D721Med (cell line): ENCODE measurements around the gene SLC35A2.

Source experiments
- DNase-seq: peaks from one replicate; pipeline ENCODE4 v3.0.0; 2011; ENCODE audit warnings: low spot score; ENCODE audit not compliant: insufficient read length
- FAIRE-seq: peaks from 2 replicates; lab custom pipeline; 2011; peaks lifted over from hg19 to GRCh38; lab: Jason Lieb, UNC
- TF ChIP-seq, protein P1 (sequence below): IDR thresholded peaks from 2 replicates; pipeline ENCODE4 v1.5.1; 2012; ENCODE audit warnings: mild to moderate bottlenecking, control low read depth; ENCODE audit not compliant: insufficient read depth; ENCODE audit errors: missing control alignments

SLC35A2 gene

DNA sequence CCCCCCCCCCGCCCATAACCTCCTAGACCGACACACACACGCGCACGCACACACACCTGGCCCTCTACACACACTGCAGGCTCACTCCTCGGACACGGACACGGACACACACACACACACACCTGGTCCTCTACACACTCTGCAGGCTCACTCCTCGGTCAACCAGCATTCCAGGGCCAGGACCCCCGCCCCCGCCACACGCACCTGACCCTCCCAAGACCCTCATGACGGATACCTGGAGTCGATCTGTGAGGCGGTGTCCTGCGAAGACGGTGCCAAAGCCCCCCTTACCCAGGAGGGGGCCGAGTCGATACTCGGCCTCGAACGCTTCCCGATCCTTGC lies 6.8 kb upstream of the SLC35A2 start:
- DNase-seq (no peak), FAIRE-seq (no peak)
- TF ChIP-seq, protein P1, sequence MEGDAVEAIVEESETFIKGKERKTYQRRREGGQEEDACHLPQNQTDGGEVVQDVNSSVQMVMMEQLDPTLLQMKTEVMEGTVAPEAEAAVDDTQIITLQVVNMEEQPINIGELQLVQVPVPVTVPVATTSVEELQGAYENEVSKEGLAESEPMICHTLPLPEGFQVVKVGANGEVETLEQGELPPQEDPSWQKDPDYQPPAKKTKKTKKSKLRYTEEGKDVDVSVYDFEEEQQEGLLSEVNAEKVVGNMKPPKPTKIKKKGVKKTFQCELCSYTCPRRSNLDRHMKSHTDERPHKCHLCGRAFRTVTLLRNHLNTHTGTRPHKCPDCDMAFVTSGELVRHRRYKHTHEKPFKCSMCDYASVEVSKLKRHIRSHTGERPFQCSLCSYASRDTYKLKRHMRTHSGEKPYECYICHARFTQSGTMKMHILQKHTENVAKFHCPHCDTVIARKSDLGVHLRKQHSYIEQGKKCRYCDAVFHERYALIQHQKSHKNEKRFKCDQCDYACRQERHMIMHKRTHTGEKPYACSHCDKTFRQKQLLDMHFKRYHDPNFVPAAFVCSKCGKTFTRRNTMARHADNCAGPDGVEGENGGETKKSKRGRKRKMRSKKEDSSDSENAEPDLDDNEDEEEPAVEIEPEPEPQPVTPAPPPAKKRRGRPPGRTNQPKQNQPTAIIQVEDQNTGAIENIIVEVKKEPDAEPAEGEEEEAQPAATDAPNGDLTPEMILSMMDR: no peak

DNA sequence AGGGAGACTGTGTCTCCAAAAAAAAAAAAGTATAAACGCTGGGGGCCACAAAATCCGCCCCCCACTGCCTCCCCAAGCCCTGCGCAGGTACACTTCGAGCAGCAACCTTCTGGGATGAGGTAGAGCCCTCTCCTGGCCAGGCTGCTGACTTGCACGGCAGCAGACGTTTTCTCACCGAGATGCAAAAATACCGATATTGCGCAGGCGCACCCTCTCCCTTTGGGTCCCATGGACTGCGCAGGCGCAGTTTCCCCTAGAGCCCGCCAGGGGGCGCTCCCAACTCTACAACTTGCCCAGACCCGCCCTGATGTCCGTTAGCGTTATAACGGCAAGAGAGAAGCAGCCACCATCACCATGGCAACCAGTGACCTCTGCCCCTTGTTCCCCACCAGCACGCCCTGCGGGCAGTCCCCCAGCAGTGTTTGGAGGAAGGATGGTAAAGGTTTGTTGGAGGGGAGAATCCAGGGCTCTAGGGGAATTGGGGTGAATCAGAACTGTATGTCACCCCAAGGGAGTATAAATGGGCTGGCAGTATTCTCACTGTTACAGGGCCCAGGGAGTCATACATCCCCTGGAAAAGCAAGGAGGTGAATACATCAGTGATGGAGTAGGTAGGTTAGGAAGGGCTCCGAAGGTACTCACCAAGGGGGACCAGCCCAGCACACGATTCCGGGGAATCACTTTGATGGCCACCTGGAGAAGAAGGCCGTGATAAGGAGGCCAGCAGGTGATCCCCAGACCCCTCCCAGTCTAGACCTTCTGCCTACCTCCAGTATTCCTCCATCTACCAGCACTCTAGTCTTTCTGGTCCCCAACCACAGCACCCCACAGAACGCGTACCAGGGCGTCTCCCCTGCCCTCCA lies 5.9 kb upstream of the SLC35A2 start:
- FAIRE-seq: peak; percentile 11
- DNase-seq: peak; percentile 70
- TF ChIP-seq, protein P1: peak; percentile 62

DNA sequence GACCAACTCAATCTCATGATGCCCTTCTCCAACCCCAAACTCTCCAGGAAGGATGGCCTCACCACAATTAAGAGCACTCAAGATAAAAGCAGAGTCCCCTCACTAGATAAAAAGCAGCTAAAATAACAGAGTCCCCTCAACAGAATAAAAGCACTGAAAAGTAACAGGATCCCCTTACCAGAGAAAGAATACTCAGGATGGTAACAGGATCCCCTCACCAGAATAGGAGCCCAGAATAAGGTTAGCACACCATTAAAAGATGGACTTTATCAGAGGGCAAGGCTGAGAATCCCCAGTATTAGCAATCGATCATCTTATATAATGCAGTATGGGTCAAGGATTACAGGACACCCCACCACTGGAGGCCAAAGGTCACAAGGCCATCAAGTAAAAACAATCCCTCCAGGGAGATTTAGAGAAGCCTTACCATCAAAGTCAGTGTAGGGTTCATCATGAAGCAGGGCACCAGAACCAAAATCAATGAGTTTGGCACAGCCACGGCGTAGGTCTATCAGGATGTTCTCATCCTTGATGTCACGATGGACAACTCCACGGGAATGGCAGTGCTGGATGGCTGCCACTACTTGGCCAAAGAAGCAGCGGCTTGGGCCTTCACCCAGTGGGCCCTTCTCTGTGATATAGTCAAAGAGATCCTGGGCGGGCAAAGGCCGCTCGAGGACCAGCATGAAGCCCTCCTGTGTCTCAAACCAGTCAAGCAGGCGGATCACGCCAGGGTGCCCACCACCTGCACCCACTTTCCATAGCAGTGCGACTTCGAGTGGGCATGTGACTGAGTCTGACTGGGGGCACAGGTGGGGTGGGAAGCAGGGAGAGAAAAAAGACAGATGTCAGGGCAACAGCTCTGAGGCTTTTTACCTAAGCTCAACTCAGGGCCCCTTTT lies 3.4 kb upstream of the SLC35A2 start:
- no peak for DNase-seq
- TF ChIP-seq, protein P1: no peak
- FAIRE-seq: no peak

DNA sequence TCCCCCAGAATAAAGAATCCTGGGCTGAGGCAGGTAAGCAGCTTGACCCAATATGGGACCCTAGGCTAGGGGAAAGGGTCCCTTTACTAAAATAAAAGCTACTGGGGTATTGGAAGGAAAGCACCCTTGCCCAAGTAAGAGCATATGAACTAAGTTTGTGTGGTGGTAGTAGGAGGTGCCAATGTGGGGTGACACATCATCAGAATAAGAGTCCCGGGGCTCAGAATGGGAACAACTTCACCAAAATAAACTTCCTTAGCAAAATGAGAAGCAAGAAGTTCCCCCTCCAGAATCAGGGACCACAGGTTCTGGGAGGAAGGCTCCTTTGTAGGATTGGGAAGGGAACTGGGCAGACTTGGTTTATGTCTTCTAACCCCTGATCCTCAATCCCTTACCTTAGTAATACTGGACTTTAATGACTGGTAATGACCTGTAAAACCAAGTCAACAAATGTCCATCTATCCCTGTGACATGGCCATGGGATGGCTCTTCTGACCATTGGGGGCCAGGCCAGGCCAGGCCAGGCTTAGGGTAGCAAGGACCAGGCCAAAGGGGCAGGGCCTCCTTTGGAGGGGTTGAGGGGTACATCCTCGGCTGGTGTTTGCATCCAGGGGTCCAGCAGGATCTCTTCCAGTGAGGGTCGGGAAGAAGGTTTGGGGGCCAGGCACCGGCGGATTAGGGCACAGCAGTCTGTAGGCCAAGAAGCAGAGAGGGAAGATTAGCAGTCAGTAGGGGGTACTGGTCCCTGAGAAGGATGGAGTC lies 2.3 kb upstream of the SLC35A2 start:
- no peak for DNase-seq
- FAIRE-seq: no peak
- TF ChIP-seq, protein P1: no peak

DNA sequence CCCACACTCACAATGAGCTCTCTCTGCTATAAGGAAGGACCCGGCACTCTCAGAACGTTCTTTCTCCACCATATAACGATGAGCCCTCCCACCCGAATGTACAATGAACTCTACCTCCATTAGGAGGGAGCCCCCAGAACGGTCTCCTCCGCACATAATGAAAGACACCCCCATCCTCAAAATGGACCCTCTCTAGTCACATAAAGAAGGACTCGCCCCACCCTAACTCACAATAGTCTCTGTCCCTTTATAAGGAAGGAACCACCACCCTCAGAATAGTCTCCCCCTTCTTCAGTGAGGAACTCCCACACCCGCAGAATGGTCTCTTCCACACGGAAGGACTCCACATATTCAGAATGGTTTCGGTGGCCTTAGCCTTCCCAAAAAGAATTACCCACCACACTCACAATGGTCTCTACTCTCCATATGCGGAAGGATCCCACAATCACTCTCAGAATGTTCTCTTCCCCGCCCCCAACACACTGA lies 477 bp downstream of the SLC35A2 start:
- FAIRE-seq: no peak

DNA sequence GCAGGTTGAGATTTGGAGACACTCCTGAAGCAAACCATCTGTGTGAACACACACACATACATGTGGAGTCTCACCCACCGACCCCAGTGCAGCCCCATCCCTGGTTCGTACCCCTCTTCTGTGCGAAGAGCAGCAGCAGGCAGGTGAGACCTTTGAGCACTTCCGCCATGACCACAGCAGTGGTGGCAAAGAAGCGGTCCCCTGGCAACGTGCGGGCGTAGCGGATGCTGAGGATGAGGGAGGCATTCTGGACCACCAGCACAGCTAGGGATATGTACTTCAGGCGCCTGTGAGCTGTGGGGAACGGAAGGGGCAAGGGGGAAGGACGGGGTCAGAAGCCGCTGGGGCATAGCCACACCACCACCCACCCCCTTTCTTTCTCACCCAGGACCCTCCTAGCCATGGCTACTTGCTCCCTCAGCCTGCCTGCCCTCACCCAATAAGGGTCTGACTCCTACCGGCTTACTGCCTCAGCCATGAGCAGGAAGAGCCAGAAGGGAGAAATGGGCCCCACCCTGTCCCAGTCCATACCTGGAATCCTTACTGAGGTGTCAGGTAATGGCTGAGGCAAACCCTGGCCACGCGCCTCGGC lies 1.6 kb downstream of the SLC35A2 start:
- FAIRE-seq (no peak), DNase-seq (no peak)
- TF ChIP-seq, protein P1: no peak

More for the DNA sequence above, 477 bp downstream of the SLC35A2 start:
- TF ChIP-seq, protein P1: no peak
- no peak for DNase-seq
